ENCODE data around the gene MYO1G.

DNA sequence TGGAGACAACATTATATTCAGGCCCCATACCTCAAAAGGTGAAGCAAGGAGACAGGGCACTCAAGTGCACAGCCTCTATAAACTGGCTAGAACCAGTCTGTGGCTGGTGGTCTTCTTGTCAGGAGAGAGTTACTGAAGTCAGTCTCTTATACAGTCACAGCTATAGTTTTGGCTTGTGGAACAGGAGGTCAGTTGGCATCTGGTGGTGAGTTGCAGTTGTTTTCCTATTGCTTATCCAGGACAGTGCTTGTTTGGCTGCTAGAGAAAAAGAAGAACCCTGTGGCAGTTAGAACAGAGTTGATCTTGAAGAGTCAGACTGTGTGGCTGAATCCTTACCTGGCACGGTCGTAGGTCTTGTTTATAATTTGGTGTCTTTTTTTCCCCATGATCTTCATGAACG lies 38.4 kb upstream of the MYO1G start:
- no peak for TF ChIP-seq POLR2A (IDR thresholded peaks at IDR 0.05)
- TF ChIP-seq POLR2AphosphoS5 (IDR thresholded peaks at IDR 0.05) = no peak
- TF ChIP-seq, protein P1, sequence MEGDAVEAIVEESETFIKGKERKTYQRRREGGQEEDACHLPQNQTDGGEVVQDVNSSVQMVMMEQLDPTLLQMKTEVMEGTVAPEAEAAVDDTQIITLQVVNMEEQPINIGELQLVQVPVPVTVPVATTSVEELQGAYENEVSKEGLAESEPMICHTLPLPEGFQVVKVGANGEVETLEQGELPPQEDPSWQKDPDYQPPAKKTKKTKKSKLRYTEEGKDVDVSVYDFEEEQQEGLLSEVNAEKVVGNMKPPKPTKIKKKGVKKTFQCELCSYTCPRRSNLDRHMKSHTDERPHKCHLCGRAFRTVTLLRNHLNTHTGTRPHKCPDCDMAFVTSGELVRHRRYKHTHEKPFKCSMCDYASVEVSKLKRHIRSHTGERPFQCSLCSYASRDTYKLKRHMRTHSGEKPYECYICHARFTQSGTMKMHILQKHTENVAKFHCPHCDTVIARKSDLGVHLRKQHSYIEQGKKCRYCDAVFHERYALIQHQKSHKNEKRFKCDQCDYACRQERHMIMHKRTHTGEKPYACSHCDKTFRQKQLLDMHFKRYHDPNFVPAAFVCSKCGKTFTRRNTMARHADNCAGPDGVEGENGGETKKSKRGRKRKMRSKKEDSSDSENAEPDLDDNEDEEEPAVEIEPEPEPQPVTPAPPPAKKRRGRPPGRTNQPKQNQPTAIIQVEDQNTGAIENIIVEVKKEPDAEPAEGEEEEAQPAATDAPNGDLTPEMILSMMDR (IDR thresholded peaks at IDR 0.05) = no peak
- no peak for TF ChIP-seq EP300 (IDR thresholded peaks at IDR 0.05; ENCODE audit: low read depth)
